T1000 (cell line): ENCODE data around the gene BRSK2.

Source experiments
- DNase-seq: peaks from one replicate; lab custom pipeline; 2025; ENCODE audit warnings: mixed read lengths; lab: John Stamatoyannopoulos, UW

The BRSK2 gene

GRCh38 chr11:1453611-1454034 is 63.9 kb downstream of the BRSK2 start:
- DNase-seq, result no peak

GRCh38 chr11:1454576-1454975 is 64.8 kb downstream of the BRSK2 start:
- no peak for DNase-seq

- DNase-seq, result no peak
Measured at GRCh38 chr11:1455032-1455762, 65.5 kb downstream of the BRSK2 start.

- DNase-seq, result no peak
Measured at GRCh38 chr11:1455763-1456060, 66.0 kb downstream of the BRSK2 start.

GRCh38 chr11:1456176-1456575 is 66.4 kb downstream of the BRSK2 start:
- DNase-seq, result no peak

GRCh38 chr11:1456596-1457325 is 67.0 kb downstream of the BRSK2 start:
- no peak for DNase-seq

- DNase-seq, result no peak
Measured at GRCh38 chr11:1457326-1457680, 67.6 kb downstream of the BRSK2 start.

- no peak for DNase-seq
Measured at GRCh38 chr11:1457856-1458255, 68.1 kb downstream of the BRSK2 start.

- DNase-seq, result no peak
Measured at GRCh38 chr11:1458340-1459218, 68.8 kb downstream of the BRSK2 start.

- no peak for DNase-seq
Measured at GRCh38 chr11:1459219-1459575, 69.5 kb downstream of the BRSK2 start.

- DNase-seq, result no peak
Measured at GRCh38 chr11:1459764-1460395, 70.1 kb downstream of the BRSK2 start.

GRCh38 chr11:1460396-1460985 is 70.8 kb downstream of the BRSK2 start:
- no peak for DNase-seq

- DNase-seq, result no peak
Measured at GRCh38 chr11:1460986-1461825, 71.5 kb downstream of the BRSK2 start.

- no peak for DNase-seq
Measured at GRCh38 chr11:1461826-1462697, 72.3 kb downstream of the BRSK2 start.

- DNase-seq, result no peak
Measured at GRCh38 chr11:1462698-1462975, 72.9 kb downstream of the BRSK2 start.

- no peak for DNase-seq
Measured at GRCh38 chr11:1463056-1463455, 73.3 kb downstream of the BRSK2 start.

- DNase-seq, result no peak
Measured at GRCh38 chr11:1466784-1467183, 77.0 kb downstream of the BRSK2 start.

GRCh38 chr11:1467270-1467669 is 77.5 kb downstream of the BRSK2 start:
- DNase-seq, result no peak

- DNase-seq, result no peak
Measured at GRCh38 chr11:1468002-1468401, 78.3 kb downstream of the BRSK2 start.

- no peak for DNase-seq
Measured at GRCh38 chr11:1468473-1469066, 78.8 kb downstream of the BRSK2 start.
